ENCODE results near the gene SYNPO2L.

GRCh38 chr10:73646598-73647041 is 9.2 kb downstream of the SYNPO2L start:
- TF ChIP-seq ZNF219 (CRISPR knock-in tag; IDR thresholded peaks at IDR 0.05; ENCODE audit: borderline replicate concordance) (no peak), E2F4 (CRISPR knock-in tag; IDR thresholded peaks at IDR 0.05; ENCODE audit: borderline replicate concordance, low read depth) (no peak)

All from WTC11 (cell line).